Measurements from ENCODE around the gene HTR1A.
A peak's percentile ranks its signal among the peaks of the same experiment; 100 is the strongest.

Gene HTR1A

DNA sequence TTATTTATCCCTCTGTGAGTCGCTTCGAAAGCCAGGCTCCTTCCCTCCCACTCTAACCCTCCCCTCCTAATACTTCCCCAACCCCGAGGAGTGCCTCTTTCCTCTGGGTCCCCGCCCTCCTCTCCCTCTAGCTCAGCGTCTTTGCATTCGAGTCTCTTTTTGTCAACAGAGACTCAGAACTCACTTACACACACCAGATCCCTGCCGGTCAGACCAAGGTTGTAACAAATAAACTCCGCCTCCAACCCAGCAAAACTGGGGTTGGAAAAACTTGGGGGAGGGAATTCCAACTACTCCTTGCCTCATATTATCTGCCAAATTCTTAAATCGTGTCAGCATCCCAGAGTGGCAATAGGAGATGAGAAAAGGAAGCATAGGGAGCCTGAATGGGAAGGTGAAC, at the start of gene HTR1A:
HTR1A (minus strand) TSS at position 167 of the 400 bp plus-strand sequence. CDS start 726 bp downstream, outside the sequence.
- DNase-seq = no peak

DNA sequence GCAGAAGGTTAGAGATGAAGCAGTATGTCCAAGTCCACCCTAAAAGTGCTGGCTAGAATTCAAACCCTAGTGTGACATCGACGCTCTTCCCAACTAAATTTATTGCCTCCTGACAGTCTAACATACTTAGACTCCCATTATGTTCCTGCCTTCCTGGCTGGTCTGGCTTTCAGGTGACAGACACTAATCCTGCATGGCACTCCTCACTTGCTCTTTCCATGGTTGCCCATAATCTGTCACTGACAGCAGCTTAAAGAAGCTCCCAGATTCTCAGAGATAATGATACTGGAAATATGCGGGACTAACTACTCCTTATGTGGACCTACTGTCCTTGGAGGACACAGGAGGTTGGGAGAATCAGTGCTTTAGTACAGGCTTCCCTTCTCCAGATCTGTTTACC, 41.7 kb upstream of the HTR1A start:
- DNase-seq = no peak

- DNase-seq = no peak
These were observed 37.9 kb upstream of the HTR1A start for GRCh38 chr5:64000096-64000495.

- DNase-seq = no peak
These were observed 24.8 kb upstream of the HTR1A start for GRCh38 chr5:63987053-63987452.

DNA sequence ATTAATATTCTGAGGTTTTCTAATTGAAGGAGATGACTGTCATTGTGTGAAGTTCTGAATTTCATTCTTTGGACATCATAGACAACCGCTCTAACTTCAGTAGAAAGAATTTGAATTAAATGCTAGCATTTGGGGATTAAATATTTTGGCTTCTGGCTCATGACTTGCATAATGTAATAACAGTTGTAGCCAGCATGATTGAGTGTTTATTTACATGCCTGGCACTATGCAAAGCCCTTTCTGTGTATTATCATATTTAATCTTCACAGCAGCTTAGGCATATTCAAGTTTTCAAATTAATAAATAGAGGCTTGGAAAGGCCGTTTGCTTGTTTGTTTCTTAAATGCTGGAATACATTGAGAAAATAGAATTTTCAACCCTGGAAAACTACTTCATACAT, 19.6 kb upstream of the HTR1A start:
- no peak for DNase-seq

DNA sequence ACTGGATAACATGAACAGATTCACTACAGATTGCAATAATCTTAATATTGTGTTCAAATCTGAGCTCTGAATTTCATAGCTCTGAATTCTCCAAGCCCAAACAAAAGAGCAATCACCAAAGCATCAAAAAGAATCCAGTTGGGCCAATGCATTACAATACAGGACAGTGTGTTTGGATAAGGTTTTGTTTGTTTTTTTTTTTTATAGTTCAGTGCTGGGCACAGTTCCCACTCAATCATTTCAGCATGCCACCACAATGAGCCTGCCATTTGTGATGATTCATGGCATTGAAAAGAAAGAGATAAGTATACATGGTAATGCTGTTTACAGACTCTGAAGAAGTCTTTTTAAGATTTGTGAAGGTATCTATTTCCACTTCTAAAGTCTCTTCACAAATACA, 1.7 kb upstream of the HTR1A start:
- no peak for DNase-seq

GRCh38 chr5:63963080-63963735, 963 bp upstream of the HTR1A start:
- no peak for DNase-seq

- no peak for DNase-seq
These were observed 565 bp downstream of the HTR1A start for GRCh38 chr5:63961598-63962161.

- no peak for DNase-seq
These were observed 1.1 kb downstream of the HTR1A start for GRCh38 chr5:63961125-63961597.

DNA sequence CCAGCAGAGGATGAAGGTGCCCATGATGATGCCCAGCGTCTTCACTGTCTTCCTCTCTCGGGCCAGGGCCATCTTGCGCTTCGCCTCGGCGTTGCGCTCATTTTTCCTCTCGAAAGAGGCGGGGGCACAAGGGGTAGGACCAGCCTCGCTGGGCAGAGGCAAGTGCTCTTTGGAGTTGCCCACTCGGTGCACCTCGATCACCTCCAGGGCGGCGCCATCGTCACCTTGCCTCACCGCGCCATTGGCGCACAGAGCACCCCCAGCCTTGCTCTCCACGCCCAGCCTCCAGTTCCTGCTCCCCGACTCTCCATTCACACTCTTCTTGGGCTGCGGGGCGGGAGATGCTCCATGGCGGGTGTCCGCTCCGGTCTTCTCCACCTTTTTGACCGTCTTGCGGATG, 1.6 kb downstream of the HTR1A start:
- DNase-seq = no peak

DNA sequence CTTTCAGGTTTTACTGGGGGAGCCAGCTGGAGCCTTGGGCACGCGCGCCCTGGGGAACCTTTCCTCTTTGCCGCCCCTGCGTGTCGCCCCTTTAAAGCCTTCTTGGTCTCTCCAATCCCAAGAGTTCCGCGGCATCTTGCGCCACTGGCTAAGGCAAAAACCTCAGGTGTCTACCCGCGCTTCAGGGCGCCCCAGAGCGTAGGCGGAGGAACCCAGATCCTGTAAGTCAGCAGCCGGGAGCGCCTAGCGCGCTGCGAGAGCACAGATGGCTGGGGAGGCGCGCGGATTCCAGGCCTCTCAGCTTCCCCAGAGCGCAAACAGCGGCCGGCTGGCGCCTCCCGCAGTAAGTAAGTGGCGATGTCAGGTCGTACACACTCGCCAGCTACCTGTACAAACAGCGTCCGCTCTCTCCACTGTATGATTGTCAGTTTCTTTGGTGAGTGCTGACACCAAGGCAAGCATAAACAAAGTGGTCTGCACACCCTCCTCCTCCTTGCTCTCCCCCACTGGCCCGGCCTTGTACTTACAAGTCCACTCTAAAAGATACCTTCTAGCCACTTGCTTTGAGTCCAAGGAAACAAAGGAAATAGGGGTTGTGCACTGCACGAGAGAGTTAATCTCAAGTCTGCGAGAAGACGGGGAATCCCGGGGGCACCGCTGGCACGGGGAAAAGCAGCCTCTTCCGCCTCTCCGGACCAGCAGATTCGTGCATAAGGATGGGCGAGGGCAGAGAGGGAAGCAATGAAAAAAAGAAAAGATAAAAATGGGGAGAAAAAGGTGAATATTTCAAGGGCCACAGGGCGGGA, 2.9 kb downstream of the HTR1A start:
- DNase-seq = peak; percentile 57

- DNase-seq = no peak
These were observed 3.6 kb downstream of the HTR1A start for GRCh38 chr5:63958654-63959053.

GRCh38 chr5:63957617-63958016, 4.6 kb downstream of the HTR1A start:
- no peak for DNase-seq

- DNase-seq = no peak
These were observed 9.0 kb downstream of the HTR1A start for GRCh38 chr5:63953217-63953616.

DNA sequence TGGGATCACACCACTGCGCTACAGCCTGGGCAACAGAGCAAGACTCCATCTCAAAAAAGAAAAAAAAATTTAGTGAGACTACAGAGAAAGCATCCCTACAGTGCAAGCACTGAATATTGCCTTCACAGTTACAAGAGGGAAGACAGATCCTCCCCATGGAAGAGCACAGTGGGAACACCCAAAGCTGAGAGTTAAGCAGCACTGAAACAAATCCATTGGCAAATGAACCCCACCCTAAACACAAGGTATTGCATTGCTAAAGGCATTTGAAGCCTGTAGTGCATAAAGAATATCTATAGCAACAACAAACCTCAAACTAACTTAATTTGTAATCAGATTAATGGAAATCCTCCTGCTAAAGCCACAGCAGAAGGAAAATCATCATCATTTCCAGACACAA, 27.1 kb downstream of the HTR1A start:
- no peak for DNase-seq

GRCh38 chr5:63931836-63932235, 30.4 kb downstream of the HTR1A start:
- no peak for DNase-seq

DNA sequence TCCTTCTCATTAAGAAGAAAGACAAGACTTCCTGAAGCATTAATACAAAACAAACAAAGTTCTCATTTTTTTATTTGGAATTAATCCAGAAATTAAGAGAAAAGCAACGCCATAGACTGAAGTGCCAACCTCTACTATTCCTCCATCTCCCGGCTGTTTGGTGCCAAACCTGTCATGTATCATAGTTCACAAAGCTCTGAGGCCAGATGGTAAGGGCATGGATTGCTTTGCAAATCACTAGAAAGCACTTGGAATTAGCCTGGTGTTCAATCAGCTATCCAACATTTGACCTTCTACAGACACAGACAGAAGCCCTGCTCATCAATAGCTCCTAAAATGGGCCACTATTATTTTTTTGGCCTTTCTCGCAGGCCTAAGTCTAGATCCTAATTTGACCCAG, 33.8 kb downstream of the HTR1A start:
- DNase-seq = no peak

DNA sequence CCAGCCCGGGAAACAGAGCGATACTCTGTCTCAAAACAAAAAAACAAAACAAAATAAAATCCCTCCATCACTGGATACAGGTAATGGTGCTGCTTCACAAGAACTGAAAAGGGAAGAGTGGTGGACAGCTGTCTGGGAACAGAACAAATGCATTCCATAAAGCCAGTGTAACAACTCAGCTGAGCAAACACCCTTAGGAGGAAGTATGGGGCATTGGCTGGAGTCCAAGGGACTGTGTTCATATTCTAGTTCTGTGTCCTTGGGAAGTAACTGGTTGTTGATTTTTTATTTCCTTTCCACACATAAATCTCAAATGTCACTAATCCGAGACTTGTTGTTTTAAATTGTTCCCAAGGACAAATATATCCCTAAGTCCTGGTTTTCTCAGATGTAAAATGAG, 38.3 kb downstream of the HTR1A start:
- no peak for DNase-seq

DNA sequence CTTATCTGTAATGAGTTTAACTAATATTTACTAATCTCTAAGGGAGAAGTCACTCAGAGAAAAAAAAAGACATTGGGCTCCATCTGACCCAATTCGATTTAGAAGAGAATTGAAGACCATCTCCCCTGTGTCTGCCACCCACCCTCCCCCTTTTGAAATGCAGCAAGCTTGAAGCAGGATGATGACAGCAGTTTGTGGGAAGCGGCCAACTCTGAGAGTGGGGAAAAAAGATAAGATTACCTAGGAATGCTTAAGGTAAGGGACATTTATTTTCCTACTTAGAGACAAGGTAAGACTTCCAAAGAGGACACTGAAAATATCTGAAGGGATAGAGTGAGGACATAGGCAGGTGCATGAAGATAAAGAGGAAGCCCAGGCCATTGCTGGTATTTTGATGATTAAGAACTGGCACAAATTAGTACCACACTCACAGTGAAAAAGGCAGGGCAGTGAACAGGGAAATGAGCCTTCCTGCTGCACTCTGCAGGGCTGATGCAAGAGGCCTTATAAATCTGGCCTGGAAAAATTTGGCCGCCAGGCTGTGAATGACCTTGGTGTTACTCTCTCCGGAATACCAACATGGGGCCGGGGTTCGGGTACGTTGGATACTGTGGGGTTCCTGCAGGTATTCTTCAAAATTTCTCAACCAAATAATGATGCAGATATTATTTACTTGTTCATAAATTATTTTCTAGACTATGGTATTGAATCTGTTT, 42.3 kb downstream of the HTR1A start:
- DNase-seq = no peak

GRCh38 chr5:63916786-63917185, 45.5 kb downstream of the HTR1A start:
- DNase-seq = no peak

- DNase-seq = no peak
These were observed 50.4 kb downstream of the HTR1A start for GRCh38 chr5:63911871-63912270.

Data from DMS79 (cell line).